Dedifferentiated amniotic fluid mesenchymal stem cell (primary cell): Measurements from ENCODE around the gene MPG.
"Not testable (repeated sequence)": the region's sequence is repeated elsewhere in the genome, so short reads cannot be mapped to it uniquely, and the experiment has no call there.

Experiments used
- DNase-seq: peaks from one replicate; pipeline ENCODE4 v3.0.0-alpha.2; 2016; ENCODE audit errors: extremely low spot score

The MPG gene, protein sequence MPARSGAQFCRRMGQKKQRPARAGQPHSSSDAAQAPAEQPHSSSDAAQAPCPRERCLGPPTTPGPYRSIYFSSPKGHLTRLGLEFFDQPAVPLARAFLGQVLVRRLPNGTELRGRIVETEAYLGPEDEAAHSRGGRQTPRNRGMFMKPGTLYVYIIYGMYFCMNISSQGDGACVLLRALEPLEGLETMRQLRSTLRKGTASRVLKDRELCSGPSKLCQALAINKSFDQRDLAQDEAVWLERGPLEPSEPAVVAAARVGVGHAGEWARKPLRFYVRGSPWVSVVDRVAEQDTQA

DNA sequence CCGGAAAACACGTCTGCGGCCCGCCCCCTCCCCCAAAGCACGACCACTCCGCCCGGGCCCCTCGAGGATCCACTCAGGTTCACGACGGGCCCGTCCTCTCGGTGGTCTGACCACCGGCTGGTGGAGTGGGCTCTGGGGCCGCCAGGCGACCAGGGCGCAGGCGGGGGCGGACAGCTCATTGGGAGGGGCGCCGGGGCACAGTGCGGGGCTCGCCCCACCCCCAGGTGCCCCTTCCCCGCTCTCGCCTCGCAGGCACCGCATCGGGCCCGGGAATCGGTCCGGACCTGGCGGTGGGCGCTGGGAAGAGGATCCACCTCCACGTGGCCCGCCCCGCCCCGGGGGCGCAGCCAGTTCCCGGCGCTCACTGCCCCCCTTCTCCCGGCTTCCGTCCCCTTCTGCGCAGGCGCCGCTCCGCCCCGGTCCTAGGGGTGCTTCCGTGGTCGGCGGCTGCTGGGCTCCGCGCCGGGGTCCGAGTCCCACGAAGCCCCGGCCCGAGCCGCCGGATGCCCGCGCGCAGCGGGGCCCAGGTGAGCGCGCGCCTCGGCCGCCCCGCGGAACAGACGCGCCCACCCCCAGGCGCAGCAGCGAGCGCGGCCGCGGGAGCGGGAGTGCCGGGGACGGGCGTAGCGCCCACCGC is at the start of gene MPG:
Gene MPG, plus strand, starts transcription at position 419 of the 637 bp plus-strand sequence. Its CDS starts 85 bp downstream, at position 504.
- DNase-seq: no peak

DNA sequence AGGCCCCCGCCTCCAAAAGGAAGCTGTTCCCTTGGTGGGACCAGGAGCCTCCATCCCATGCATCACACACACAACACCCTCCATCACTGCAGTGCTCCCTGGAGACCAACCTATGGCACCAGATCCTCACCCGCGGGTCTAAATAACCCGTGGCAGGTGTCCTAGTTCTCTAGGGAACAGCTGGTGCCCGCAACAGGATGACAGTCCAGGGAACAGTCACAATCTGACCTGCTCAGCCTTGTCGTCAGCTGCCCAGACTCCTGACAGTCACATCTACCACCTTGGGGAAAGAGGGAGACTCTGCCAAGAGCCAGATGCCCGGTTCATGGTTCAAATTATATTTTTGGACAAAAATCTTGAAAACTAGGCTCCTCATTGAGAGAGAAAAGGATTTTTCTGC is 47.4 kb upstream of the MPG start:
- not testable (repeated sequence) for DNase-seq

DNA sequence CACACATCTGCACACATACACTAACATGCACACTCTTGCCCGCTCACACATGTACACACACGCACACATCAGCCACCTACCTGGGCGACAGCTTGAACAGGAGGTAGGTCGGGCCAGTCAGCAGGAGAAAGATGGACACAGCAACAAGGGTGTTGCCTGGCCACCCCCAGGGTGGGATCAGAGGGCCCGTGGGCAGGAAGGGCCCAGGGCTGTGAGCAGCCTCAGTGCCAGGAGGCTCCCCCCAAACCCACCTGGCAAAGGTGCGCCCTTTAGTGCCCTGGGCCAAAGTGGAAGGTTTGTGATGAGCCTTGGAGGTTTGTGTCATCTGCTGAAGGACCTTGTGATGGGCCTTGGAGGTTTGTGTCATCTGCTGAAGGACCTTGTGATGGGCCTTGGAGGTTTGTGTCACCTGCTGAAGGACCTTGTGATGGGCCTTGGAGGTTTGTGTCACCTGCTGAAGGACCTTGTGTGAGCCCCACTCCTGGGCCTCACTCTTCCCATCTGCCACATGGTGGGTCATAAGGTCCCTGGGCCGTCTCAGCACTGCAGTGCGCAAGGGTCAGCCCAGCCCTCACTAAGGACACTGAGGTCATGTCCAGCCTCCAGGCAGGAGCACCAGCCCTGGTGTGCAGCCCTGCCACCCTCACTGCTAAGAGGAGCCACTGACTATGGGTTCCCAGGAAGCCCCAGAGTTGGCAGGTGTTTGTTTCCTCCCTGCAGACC is 44.7 kb upstream of the MPG start:
- not testable (repeated sequence) for DNase-seq

DNA sequence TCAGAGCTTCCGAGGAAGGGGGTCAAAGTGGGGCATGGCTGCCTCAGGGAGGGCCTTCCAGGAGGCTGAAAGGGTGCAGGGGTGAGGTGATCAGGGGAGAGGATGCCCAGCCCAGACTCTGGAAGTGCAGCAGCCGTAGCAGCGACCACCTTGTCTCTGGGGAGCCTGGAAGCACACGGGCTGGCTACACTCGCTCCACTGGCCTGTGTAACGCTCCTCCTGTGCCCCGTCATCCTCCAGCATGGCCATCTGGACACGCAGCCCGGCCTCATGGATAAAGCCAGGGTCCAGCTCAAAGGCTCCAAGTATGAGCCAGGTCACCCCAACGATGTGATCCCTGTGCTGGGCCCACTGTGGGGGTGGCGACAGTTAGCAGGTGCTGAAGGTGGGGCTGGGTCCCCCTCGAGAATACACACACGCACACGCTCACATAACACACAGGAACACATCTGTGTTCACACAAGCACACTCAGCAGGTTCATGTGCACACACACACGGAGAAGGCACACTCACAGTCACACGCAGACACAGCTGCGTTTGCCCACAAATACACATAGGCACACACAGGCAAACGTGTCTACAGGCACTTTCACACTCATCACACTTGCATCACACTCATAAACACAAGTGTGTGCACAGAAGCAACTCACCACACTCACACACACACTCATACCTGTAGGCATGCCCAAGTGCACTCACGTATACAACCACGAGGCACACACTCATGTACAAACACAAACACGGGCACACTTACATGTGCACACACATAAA is 44.0 kb upstream of the MPG start:
- DNase-seq: no peak

DNA sequence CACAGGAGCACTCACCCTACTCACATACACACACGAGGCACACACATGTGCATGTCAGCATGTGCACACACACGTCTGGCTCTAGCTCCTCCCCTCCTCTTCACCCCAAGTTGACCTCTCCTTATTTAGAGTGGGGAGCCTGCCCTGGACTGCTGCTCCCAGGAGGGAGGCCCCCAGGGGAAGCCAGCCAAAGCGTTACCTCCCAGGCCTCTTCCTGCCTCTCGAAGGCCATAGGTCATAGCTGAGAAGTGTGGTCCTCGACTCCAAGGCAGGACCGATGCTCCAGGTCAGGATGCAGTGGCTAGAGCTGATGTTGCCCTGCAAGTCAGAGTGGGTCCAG is 43.4 kb upstream of the MPG start:
- DNase-seq: no peak

DNA sequence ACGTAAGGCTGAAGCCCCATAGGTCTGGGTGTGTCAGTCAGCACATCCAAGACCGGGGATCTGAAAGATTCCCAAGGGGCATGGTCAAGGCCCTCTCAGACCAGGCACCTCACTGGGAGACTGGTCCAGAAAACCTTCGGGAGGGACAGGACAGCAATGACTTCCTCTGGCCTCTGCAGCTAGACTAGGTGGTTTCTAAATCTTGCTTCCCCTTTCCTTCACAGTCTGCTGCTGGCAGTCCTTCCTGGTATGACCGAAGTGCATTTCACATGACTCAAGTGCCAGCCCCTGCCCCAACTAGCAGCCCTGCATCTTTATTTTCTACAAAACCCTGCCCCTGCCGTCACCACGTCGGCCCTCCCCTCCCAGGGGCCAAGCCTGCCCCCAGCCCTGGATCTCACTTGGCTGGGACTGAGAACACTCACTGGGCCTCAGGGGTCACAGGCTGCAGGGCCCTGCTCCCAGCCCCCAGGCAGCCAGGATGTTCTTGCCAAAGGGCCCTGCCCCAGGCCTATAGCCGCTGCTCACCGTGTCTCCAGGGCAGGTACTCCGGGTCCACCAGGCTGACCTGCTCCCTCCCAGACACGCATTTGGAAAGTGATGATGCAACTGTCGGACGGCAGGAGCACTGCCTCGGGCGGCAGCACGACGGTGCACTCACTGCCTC is 42.9 kb upstream of the MPG start:
- DNase-seq: no peak

DNA sequence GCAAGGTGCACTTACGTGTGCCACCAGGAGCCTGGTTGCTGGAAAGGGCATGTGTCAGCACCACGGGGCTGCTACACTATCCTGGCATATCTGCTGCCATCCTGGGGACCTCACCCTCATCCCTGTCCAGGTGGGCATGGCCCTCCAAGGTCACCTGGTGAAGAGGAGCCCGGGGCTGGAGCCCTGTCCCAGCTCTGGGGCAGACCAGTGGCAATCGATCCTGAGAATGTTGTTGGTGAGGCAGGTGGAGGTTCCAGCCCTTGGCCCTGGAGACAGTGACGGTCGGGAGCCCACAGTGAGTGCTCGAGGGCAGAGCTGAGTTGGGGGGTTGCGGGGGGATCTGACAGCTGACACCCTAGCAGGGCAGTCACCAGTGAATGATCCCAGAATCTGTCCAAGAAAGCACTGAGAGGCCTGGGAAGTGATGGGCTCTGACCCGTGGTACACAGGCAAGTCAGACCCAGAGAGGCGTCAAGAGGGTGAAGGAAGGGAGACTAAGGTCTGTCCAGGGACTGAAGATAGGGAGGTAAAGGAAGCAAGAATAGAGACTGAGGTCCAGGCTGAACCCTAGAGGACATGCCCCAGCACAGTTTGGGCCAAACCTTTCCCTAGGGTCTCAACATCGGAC is 42.2 kb upstream of the MPG start:
- no peak for DNase-seq

DNA sequence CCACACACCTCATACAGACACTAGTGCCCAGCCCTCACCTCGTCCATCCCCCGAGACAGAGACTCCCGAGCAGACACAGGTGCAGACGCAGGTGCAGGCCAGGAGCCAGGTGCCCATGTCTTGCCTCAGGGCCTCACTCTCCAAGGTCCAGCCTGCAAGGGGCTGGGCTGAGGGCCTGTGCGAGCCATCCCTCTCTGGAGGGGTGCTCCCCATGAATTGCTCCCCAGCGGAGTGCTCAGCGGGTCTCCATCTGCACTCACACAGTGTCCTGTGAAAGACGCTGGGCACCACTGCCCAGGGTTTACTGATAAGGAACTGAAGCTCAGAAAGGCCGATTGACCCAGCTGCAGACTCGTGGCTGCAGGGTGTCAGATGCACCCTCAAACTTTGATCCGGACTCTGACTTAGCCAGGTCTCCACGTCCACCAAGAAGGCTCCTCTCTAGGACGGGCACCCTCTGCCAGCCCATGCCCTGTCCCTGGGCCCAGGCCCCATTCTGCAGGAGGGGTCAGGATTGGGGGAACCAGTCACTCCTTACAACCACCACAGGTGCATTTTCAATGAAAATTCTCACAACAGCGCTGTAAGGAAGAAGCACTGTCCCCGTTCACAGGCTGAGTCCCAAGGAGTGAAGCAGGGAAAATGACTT is 41.6 kb upstream of the MPG start:
- DNase-seq: no peak

DNA sequence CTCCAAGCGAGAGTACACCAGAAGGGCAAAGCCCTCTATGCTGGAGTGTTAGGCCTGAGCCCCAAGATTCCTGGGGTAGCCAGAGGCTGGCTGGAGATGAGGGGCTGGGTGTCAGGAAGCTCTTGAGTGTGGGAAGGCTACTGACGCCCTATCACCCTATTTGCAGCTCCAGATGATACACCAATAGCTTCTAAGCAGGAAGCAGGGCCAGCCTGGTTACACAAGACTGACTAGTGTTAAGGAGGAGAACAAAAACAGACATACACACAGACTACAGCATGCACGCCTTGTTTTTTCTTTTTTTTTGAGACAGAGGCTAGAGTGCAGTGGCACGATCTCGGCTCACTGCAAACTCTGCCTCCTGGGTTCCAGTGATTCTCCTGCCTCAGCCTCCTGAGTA is 40.5 kb upstream of the MPG start:
- DNase-seq: no peak

DNA sequence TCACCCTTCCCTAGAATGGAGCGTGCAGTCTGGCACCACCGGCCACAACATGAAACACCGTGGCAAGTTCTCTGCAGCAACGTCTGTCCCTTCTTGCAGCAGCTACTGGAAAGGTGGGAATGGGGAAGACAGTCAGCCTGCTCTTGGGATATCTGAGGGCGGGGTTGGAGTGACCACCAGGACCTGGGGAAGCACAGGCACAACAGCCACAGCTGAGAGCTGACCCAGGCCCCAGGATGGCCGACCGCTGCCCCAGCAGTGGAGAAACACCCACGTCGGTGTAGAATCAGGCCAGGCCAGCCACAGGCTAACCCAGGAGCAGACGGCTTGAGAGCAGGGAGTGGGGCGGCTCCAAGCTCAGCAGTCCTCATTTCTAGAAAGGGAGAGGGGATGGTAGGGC is 39.8 kb upstream of the MPG start:
- not testable (repeated sequence) for DNase-seq

DNA sequence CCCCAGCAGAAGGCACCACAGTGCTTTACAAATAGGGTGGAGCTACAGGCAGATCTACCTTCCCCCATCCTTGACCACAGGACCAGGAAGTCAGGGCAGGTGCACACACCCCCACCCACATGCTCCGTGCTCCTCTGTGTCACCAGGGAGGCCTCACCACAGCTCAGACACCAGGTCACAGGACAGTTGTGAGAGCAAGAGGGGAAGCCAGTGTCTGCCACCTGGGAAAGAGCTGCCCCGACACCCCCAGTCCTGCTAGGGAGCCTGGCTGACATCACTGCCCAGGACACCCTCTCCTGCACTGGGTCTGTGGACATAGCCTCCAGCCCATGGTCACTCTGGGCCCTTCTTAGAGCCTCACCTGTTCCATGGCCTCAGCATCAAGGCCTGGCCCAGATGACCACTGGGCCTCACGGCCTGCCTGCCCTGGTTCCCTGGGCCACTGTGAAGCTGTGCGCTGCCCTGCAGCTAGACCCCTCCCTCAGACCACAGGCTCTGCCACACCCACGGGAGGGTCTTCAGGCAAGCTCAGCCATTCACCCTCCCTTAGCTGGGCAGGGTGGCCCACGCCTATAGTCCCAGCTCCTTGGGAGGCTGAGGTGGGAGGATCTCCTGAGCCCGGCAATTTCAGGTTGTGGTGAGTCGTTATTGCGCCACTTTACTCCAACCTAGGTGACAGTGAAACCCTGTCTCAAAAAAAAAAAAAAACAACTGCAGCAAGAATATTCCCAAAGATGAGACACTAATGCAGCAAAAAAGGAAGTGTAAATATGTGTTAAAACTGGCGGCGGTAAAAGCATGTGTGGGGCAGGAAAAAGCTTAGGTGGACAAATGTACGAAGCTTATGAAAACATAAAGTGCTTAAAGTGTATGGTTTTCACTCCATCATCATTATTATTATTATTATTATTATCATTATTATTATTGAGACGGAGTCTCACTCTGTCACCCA is 38.8 kb upstream of the MPG start:
- no peak for DNase-seq

DNA sequence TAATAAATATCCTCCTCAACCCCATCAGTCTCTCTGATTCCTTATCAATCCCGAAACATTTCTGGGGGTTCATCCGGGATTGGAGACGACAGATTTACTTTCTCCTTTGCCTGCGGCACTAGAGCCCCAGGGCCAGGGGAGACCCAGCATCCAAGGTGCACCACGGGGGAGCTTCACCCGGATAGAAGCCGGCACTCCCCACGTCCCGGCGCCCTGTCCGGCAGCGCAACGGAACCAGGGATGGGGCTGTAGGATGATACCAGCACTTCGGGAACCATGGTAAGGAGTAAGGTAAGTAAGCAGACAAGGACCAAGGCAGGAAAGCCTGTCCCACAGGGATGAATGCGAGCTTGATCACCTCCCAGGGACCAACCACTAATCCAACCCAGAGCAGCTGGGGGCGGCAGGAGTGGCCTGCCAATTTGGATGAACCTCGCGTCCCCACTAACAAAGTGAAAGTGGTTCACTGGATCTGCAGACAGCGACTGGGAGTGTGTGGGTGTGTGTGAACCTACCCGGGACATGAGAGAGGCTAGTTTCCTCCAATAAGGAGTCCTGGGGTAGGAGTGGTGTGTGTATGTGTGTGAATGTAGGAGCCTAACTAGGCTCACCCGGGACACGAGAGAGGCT is 36.5 kb upstream of the MPG start:
- no peak for DNase-seq

DNA sequence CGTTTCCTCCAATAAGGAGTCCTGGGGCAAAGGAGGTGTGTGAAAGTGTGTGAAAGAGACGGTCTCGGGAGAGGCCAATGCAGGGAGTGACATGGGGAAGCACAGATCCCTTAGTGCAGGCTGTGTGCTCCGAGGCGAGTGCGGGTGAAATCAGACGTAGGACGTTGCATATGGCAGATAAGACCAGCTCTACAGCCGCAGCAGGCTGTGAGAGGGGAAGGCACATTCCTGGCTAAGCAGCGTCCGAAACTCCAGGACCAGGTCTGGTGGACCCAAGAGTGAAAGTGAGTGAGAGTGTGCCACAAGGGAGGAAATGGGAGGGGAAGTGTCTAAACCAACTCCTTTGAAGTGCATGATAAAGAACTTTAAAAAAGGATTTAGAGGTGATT is 36.0 kb upstream of the MPG start:
- no peak for DNase-seq

DNA sequence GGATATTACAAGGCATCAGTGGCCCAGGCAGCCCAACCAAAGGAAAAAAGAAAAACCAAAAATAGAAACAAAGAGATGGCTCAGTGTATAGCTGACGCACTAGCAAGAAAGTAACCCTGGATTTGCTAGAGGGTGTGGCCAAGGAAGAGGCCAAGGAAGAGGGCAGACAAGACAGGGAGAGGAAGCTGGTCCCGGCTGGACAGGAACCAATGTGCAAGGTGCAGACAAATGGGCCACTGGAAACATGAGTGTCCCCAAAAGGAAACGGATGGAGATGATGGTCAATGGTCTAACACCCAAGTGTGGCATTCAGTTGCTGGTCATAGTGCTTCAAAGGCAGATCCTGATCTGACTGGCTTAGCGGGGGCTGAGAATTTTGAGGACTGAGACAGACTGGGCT is 35.3 kb upstream of the MPG start:
- no peak for DNase-seq

DNA sequence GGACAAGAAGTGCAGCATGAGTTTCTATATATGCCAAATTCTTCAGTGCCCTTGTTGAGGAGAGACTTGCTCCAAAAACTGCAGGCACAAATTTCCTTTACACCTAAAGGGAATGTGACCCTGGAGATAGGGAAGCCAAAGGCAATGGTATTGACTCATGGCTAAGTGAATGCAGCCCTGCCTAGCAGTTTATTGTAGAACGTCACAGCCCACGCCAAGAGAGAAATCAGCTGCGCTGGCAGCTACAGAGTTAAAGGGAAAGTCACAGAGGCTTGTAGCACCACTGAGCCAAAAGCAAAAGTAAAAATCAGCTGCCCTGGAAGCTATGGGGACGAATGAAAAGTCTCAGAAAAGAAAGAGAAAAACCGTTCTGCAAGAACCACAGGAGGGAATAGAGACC is 34.7 kb upstream of the MPG start:
- no peak for DNase-seq

DNA sequence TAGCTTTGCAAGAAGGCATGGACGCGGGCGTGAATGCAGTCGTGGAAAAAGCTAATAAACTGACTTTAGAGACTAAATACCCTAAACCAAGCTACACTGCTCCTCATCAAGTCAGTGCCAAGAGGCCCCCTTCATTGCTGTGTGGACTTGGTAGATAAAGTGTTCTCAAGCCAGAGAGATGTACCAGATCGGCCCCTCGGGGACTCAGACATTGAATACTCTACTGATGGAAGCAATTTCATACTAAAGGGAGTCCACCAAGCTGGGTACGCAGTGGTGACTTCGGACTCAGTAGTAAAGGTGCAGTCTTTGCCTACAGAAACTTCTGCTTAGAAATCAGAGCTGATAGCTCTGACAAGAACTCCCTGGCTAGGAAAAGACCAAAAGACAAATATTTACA is 33.4 kb upstream of the MPG start:
- DNase-seq: no peak

DNA sequence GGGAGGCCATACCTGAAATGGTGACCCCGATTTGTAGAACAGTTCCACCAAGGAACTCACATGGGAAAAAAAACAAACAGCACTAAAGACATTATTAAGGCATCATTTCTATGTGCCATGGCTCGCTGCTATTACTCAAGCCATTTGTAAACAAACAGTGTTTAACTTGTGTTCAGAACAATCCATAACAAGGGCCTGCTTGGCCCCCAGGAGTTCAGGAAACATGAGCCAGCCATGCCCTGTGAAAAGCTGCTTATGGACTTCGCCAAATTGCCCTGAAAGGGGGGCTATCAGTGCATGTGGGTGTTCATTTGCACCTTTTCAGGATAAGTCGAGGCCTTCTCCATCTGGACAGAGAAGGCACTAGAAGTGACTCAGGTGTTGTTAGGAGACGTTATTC is 32.6 kb upstream of the MPG start:
- no peak for DNase-seq

DNA sequence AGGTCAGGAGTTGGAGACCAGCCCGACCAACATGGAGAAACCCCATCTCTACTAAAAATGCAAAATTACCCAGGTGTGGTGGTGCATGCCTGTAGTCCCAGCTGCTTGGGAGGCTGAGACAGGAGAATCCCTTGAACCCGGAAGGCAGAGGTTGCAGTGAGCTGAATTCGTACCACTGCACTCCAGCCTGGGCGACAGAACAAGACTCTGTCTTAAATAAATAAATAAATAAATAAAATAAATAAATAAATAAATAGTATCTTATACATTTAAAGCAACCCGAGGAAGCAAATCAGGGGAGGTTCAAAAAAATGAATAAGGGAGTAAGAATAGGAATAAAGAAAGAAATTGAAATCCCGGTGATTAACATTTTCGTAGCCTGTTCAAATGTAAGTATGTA is 31.5 kb upstream of the MPG start:
- DNase-seq: not testable (repeated sequence)

DNA sequence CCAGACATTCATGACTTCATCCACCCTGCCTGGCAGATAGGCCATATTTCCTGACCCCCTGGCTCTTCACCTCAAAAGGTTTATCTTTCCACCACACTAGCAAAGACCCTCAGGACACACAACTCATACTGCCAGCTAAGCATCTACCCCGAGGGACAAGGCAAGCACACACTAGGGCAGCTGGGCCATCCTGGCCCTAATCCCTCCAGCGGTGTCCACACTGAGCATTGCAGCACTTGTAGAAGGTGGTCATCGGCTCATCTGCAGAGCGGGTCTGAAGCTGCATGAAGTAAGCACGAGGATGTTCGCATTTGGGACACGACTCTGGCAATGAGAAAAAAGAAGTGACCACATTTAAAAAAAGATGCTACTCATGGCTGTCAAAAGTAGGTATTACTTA is 30.8 kb upstream of the MPG start:
- no peak for DNase-seq
